Left lobe of liver (tissue), 2 donors: ENCODE measurements around the gene MAB21L3. TPM values are rescaled to one million over a fixed set of nuclear protein-coding genes. Genes with fewer than 3 reads are reported as not detected.

Experiments used
- ATAC-seq: fragments of 200-7000 bp; cut with Tn5 transposase; one replicate; pipeline ENCODE4 v1.9.1; 2020; ENCODE audit warnings: mild to moderate bottlenecking, moderate library complexity
- DNase-seq: peaks from one replicate; pipeline ENCODE4 v3.0.0-alpha.2; 2020; ENCODE audit warnings: low spot score
- total RNA-seq: library from RNA; stranded (reverse); gene quantifications from one replicate; pipeline ENCODE4 v1.2.1, GENCODE V29; 2021
- donor health status: DM: no; HTN: no; CAD: no; lungs with moderate emphysema.
- donor health status: DM: no; HTN: yes; CAD: no.

MAB21L3 gene
- total RNA-seq, 1 donor from 2014 or later = 0.63 TPM

DNA sequence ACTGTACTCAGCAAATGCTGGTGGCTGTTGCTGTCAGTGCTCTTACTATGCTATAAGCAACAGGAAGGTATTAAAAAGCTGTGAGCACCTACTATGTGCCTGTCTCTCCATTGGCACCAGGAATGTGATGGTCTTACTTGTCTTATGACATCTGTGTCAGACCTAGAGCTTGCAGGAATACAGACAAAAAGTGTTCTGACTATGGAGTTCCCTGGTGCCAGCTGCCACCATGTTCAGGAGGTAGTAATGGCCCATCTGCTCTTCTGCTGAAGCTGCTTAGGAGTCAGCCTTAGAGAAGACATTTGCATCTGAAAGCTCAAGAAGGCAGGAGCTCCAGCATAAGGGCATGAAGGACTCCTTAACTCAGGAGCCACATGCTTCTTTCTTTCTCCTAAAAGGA is 52.3 kb downstream of the MAB21L3 start:
- DNase-seq (no peak), ATAC-seq (no peak)

DNA sequence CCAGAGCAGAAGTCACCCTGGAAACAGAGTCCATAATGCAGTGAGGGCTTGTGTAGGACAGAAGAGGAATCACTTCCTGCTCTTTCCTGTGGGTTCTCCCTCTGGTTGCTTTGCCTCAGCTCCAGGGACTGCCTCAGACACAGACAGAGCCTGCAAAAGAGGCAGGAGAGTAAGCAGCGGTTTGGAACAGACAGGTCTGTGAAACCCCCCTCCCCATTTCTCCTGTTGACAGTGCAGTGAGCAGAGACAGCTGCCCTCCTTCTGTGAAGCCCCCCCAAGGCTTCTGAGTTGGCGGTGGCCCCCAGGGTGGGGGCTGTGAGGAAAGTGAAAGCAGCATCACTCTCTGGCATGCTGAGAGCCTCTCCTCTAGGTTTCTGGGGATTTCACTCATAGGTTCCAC is 53.0 kb downstream of the MAB21L3 start:
- no peak for ATAC-seq
- DNase-seq = no peak

DNA sequence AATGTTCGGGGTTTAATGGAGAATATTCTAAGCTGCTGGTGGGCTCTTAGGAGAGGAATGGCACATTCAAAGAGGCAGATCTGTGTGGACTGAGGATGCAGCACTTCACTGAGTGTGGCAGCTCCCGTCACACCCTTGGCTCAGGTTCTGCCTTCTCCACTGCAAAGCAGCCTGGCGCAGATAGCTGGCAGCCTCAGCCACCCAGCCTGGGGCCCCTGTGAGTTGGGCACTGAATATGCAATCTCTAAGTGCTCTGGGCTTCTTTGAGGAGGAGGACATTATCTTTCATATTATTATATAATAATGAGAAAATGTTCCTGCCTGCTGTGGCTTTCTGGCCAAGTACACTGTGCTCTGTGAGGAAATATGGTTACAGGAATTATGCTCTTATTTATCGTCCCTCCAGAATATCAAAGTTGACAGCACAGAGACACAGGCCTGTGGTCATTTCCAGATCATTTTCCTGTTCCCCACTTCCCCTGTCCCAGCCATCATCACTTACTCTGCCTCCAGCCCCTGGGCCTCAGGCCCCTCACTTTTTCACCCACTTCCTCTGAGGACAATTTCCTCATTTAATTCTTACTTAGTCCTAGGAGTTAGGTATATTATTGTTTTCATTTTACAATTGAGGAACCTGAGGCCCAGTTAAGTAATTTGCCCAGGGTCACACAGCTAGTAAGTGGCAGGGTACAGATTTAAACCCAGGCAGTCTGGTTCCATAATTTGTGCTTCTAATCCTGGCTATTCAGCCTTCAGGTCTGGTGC is 53.6 kb downstream of the MAB21L3 start:
- no peak for DNase-seq
- no peak for ATAC-seq

DNA sequence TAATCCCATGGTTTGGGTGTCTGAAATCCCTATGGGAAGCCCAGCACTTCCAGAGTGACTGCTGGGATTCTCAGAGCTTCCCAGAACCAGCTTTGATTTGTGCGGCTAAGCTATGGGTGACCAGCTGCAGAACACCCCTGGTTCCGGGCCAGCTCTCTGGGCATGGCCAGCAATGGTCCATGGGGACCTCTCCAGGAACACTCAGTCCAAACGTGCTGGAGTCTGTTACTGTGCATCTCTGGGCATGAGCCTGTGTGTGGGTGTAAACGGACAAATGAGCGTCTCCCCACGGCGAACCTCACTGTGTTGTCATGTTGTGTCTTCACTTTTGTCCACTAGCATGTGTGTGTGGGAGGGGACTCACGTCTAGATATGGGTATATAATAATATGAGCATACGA is 54.4 kb downstream of the MAB21L3 start:
- DNase-seq = no peak
- ATAC-seq = no peak

DNA sequence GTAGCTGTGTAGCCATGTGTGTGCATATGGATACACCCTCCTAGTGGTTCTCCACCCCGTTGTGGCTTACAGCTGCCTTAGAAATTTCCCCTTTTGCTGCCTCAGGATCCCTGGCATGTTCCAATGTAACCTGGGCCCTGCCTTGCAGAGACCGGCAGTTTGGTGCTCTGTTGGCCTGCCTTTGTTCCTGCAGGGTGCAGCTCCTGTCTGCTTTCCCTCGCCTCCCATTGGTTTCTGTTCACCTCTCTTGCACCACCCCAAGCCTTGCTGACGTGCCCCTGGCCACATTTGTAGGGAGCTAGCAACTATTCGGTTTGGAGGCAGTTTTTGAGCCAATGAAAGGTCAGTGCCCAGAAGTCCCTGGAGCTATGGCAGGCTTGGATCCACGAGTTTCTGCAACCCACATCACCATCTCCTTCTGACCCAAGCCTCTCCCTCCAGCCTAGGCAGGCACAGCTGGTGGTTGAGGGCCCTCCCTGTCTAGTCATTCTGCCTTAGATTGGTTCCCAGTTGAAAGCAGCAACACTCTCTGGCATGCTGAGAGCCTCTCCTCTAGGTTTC is 54.9 kb downstream of the MAB21L3 start:
- ATAC-seq (peak; percentile 14), DNase-seq (no peak)

DNA sequence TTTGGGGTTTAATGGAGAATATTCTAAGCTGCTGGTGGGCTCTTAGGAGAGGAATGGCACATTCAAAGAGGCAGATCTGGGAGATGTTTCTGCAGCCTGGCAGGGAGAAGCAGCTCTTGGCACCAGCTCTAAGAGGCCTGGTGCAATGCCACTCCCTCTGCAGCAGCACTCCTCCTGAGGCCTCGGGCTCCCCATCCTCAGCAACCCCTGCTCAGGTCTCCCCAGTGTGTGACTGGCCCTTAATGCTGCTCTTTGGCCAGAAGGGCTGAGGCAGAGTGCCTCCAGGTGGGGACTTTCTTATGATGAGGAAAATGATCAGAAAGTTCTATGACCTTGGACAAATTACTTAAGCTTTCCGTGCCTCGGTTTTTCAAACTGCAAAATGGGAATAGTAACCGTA is 55.5 kb downstream of the MAB21L3 start:
- DNase-seq (no peak), ATAC-seq (no peak)

DNA sequence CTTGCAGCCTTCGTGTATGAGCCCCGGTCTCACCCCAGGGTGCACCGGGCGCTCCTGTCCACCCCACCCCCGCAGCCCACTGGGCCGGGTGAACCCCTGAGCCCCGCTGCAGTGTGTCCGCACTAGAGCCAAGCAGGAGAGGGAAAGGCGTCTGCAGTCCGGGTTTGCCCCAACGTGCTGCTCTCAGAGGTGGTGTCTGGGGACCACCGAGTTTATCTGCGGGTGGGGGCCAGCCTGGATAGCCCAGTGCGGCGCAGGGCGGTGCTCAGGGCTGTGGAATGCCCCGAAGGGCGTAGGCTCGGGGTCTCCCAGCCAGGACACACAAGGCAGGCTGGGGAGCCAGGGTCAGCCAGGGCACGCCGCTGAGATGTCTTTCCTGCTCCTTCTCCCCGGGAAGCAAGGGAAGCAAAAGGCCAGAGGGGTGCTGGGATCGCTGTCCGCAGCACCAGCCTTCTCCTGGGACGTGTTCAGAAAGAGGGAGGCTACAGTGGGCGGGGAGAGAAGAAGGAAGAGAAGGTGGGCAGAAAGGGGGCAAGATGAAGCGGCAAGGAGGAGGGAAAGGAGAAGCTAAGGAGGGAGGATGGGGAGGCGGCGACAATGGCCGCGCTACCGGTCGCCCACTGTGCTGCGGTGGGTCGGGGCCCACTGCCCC is 56.6 kb downstream of the MAB21L3 start:
- DNase-seq (no peak), ATAC-seq (peak; percentile 35)

DNA sequence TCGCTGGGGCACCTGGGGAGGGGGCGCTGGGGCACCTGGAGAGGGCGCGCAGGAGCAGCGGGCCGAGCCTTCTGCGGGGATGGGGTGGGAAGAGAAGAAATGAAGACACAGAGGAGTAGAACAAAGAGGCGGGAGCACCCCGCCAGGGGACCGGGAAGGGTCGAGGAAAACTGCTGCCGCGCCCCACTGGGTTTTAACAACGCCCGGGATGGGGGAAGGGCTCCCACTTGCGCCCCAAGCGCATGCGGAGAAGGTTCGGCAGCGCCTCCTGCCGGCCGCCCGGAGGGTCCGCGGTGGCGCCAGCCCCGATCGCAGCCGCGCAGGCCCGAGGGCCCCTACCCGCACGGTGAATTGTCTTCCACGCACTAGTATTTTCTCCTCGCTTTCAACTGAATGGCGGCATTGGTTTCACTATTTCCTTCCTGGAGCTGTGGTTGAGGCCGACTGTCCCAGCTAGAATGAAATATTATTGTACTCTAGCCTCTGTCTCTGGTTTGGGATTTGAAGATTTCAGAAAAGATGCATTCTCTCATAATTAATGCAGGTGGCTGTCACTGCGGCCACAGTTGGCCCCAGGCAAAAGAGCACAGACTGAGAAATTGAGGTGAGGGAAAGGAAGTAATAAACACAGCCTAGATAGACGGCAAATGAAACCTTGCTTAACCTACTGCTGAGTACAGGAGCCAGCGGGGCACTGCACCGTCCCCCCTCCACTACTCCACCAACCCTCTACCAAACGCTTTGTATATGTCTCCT is 57.3 kb downstream of the MAB21L3 start:
- DNase-seq = peak; percentile 85
- peak; percentile 98 for ATAC-seq

DNA sequence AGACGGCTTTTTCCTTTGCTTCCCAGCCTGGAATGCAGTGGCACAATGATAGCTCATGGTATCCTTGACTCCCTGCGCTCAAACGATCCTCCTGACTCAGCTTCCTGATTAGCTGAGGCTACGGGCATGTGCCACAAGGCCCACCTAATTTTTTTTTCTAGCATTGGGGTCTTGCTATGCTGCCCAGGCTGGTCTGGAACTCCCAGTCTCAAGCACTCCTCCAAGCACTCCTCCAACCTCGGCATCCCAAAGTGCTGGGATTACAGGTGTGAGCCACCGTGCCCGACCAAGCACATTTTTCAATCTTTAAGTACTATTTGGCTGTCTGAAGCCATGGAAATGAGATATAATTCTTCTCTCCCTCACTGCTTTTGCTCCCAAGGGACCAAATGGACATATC is 58.7 kb downstream of the MAB21L3 start:
- no peak for ATAC-seq

DNA sequence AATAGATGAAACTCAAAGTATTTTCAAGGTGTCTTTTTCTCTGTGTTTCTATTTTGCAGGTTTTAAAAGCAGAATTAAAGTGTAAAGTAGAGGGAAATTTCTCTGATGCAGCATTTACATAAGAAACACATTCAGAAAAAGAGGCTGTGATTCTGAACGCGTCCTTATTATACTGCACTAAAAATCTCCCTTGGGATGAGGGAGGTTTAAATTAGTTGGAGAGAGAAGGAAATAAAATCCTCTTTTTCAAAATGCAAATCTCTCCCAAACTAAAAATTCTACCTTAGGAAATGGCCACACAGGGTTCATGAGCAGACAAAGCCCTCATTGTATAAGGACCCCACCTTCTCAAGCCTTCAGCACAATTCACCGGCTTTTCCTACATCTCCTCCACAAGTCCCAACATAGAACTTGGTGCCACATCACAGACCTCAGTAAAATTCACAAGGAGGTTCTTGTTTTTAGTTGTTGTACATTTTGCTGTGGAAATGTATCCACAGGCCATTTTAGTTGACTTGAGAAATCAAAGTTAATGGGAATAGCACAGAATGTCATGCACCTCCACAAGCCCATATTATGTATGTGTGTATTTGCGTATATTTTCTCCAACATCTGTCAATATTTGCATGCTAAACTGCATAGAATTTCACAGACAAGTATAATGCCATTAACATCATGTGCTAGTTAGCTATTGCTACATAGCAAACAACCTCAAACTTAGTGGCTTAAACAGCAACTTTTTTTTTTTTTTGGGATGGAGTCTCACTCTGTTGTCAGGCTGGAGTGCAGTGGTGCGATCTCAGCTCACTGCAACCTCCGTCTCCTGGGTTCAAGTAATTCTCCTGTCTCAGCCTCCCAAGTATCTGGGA is 59.8 kb downstream of the MAB21L3 start:
- ATAC-seq (no peak), DNase-seq (no peak)

More for the DNA sequence above, 58.7 kb downstream of the MAB21L3 start:
- DNase-seq = no peak

DNA sequence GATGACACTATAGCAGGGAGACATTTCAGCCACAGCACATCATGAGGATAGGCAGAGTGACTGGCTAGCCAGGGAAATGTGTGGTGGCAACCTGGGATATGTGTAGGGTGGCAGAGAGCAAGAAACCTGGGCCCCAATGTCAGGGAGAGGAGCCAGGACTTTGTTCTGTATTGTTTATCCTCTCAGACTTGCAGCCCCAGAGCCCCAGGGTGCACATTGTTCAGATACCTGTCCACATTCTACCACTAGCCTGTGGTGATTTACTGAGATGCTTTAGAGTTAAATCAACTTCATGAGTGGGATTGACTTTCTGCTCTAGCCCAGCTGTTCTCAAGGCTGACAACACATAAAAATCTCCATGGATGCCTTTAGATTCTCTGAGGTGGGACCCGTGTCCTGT is 61.5 kb downstream of the MAB21L3 start:
- DNase-seq (no peak), ATAC-seq (no peak)

DNA sequence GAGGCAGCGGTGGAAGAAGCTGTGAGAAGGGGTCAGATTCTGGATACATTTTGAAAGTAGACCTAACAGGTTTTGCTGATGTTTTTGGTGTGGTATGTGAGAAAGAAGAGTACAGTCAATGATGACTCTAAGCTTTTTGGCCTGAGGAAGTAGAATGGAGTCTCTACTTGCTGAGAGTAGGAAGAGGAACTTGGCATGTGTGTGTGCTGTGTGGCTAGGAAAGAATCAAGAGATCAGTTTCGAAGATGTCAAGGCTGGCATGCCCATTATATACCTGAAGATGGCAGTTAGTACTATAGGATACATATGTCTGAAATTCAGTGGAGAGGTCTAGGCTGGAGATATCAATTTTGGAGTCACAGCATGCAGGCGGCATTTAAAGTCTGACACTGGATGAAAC is 64.4 kb downstream of the MAB21L3 start:
- DNase-seq (no peak), ATAC-seq (no peak)

DNA sequence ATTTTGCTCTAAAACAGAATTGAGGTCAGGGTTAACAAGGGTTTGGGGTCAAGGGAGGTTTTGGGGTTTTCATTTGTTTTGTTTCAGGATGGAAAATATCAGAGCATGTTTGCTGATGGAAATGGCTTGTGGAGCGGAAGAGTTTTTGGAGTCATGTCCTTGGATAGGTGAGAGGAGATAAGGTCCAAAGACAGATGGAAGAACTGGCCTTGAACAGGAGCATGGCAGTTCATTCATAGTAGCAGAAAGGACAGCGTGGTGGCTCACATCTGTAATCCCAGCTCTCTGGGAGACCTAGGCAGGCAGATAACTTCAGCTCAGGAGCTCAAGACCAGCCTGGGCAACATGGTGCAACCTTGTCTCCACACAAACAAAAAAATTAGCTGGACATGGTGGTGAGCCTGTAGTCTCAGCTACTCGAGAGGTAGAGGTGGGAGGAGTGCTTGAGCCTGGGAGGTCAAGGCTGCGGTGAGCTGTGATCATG is 65.1 kb downstream of the MAB21L3 start:
- ATAC-seq = no peak
- no peak for DNase-seq

DNA sequence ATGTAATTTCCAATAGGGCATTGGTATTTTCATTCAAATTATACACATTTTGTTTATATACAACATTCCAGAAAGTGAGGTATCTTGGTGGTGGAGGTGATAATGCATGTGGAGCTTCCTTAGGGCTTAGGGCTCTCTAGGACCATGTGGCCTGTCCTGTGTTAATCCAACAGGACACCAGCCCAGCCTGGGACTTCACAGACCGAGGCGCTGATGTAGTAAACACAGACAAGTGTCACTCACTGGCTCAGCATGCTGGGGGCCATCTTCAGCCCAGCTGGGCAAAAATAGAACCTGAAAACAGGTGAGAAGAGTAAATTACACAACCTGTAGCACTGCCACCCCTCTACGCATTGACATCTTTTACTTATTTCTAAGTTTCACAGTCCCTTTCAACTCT is 66.7 kb downstream of the MAB21L3 start:
- ATAC-seq = no peak
- no peak for DNase-seq

DNA sequence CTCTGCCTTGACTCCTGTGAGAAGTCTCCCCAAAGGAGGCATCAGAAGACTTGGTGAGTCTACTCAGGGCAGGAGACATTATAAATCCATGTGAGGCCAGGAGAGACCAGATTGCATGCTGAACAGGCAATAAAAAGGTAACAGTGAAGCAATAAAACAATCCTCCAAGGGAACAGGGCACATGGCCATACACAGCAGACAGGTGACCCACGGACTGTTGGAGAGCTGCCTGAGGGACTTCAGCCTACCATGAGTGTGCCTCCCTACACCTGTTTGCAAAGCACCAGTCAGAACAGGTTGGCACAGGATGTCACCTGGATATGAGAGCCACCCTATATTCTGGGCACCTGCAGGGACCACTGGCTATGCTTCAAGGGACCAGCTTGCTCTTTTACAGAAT is 67.6 kb downstream of the MAB21L3 start:
- peak; percentile 88 for DNase-seq
- peak; percentile 97 for ATAC-seq

DNA sequence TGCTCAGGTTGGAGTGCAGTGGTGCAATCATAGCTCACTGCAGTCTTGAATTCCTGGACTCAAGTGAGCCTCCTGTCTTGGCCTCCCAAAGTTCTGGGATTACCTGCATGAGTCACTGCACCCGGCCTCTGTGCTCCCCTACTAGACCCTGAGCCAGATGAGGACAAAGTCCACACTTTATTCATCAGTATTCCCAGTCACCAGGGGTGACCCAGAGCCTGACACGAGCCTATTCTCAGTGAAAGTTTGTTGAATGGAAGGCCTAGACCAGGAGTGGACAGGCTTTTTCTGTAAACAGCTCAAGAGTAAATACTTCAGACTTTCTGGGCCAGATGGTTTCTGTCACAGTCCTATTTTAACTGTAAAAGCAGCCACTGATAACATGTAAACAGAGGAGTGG is 68.2 kb downstream of the MAB21L3 start:
- DNase-seq (no peak), ATAC-seq (peak; percentile 43)

DNA sequence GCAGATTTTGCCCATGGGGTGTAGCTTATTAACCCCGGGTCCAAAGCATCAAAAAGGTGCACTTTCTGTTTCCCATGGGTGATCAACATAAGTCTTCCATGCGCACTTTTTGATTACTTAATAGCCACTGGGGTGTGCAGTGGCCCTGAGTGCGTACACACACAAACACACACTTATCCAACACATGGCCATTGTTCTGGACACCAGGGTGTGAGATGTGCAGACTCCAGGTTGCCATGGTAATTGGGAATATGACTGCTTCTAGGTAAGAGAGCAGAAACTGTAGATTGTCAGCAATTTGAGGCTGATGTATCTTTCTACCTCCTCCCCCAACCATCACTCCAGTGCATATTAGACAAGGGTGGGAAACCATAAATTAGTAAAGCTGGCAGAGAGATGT is 68.8 kb downstream of the MAB21L3 start:
- DNase-seq = no peak
- ATAC-seq = no peak

DNA sequence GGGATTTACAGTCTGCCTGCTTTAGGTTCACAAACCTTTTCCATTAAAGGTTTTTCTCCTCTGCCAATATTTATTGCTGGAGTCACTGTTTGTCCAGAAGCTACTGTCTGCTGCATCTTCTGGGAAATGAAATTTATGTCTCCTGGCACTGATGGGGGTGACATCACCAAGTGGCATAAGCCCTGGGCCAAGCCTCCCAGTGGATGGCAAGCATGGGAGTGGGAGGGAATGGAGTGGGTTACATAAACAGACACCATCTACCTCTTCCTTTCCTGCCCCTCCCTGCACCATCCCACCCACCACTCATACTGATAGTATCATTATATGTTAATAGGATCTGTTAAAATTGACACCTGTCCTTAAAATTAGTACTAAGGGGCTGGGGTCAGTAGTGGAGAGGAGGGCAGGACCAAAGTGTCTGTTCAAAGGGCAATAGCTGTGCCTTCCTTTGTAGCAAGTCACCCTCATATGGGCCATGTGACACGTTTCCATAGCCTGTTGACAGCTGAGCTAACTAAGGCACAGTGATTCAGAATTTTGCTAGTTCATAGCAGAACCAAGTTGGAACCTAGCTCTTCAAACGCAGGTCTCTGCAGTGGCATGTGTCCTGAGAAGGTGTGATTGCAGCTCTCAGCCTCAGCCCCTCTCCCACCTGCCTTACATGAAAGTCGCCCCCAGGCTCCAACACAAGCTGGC is 71.0 kb downstream of the MAB21L3 start:
- no peak for ATAC-seq
- DNase-seq = no peak
